GM12878 (cell line): ENCODE data around the gene MAZ. TPM values are rescaled to one million over a fixed set of nuclear protein-coding genes. Genes with fewer than 3 reads are reported as not detected.

Experiments used
- PKNOX1 ChIP-seq: fragments of 450-650 bp; IDR thresholded peaks from 2 replicates; pipeline ENCODE4 v1.6.1; 2016; ENCODE audit warnings: mild to moderate bottlenecking
- RELB ChIP-seq: fragments of 450-650 bp; IDR thresholded peaks from 2 replicates; pipeline ENCODE4 v1.6.1; 2017; ENCODE audit warnings: low read depth, mild to moderate bottlenecking, moderate library complexity
- TARDBP ChIP-seq: IDR thresholded peaks from 2 replicates; pipeline ENCODE4 v1.6.1; 2016; ENCODE audit warnings: borderline replicate concordance
- polyA plus RNA-seq, 11 experiments: library from polyadenylated mRNA; depleted of rRNA in 4 of 11; unstranded in 6 of 11; stranded (reverse) in 5 of 11; fragments of >200 nt; fragmentation: Nextera tagmentation in 4 of 11; fragmentation: Illumina TruSeq in 1 of 11; extraction: Ambion mirVana in 4 of 11; extraction: Trizol in 1 of 11; gene quantifications; 1 replicate in 1 of 11; 2 replicates in 10 of 11; pipeline versions ENCODE4 v1.2.1 to v1.2.3, GENCODE V29; 2011 to 2016; ENCODE audit warnings: inconsistent platforms in 2 of 11, missing spikeins in 2 of 11, low read depth in 1 of 11
- total RNA-seq, 4 experiments: library from RNA; depleted of rRNA in 3 of 4; stranded (reverse); fragments of >200 nt in 3 of 4; fragmentation: Illumina TruSeq in 1 of 4; extraction: Trizol in 1 of 4; gene quantifications; 2 replicates each; pipeline versions ENCODE4 v1.2.1 to v1.2.3, GENCODE V29; 2013 to 2021
- TF ChIP-seq, protein P1 (sequence below), 3 experiments: IDR thresholded peaks in 2 of 3; conservative IDR thresholded peaks in 1 of 3; 2 replicates each; pipeline ENCODE4 v1.5.1; 2011; ENCODE audit warnings: low read depth in 3 of 3, low read length in 3 of 3, mild to moderate bottlenecking in 3 of 3, control low read depth in 2 of 3, moderate library complexity in 2 of 3, inconsistent platforms in 1 of 3, mixed read lengths in 1 of 3; ENCODE audit not compliant: control insufficient read depth in 2 of 3, insufficient read depth in 1 of 3; ENCODE audit errors: extremely low read depth in 1 of 3

MAZ gene
- total and polyA plus RNA-seq, 10 of the 15 experiments (the other 5 are each of a cell fraction or from before 2014, with no cell fraction given), result 23.9 to 309 (median 116) TPM

- TF ChIP-seq, protein P1, sequence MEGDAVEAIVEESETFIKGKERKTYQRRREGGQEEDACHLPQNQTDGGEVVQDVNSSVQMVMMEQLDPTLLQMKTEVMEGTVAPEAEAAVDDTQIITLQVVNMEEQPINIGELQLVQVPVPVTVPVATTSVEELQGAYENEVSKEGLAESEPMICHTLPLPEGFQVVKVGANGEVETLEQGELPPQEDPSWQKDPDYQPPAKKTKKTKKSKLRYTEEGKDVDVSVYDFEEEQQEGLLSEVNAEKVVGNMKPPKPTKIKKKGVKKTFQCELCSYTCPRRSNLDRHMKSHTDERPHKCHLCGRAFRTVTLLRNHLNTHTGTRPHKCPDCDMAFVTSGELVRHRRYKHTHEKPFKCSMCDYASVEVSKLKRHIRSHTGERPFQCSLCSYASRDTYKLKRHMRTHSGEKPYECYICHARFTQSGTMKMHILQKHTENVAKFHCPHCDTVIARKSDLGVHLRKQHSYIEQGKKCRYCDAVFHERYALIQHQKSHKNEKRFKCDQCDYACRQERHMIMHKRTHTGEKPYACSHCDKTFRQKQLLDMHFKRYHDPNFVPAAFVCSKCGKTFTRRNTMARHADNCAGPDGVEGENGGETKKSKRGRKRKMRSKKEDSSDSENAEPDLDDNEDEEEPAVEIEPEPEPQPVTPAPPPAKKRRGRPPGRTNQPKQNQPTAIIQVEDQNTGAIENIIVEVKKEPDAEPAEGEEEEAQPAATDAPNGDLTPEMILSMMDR (IDR thresholded peaks at IDR 0.05 in 2 of 3, conservative IDR thresholded peaks at IDR 0.05 in 1 of 3; ENCODE audit: control insufficient read depth in 2 of 3, extremely low read depth in 1 of 3, insufficient read depth in 1 of 3, low read depth in 3 of 3, low read length in 3 of 3), result peak in 2 of 3 experiments; percentile 30 to 37; a peak in 2 of 6 replicates
- peak; percentile 38; the same call in 1 of the 2 replicates for TF ChIP-seq PKNOX1
- TF ChIP-seq RELB, result peak; percentile 61; the same call in 1 of the 2 replicates
- 0 out of 2 replicates have a peak, but pooled peaks have one; percentile 30 for TF ChIP-seq TARDBP
Measured at GRCh38 chr16:29816694-29817441, 10.5 kb downstream of the MAZ start (continued).
